ENCODE measurements around the gene DLD.
"Not testable (repeated sequence)": the region's sequence is repeated elsewhere in the genome, so short reads cannot be mapped to it uniquely, and the experiment has no call there.

Gene DLD

GRCh38 chr7:107917763-107918651, 27.0 kb downstream of the DLD start:
- no peak for DNase-seq

DNA sequence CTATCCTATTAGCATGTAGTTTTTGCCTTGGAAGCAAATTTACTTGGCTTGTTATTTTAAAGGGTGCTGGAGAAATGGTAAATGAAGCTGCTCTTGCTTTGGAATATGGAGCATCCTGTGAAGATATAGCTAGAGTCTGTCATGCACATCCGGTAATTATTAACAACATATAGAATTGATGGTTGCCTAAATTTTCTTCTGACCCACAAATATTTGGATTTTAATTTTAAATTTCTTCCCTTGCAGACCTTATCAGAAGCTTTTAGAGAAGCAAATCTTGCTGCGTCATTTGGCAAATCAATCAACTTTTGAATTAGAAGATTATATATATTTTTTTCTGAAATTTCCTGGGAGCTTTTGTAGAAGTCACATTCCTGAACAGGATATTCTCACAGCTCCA, 28.0 kb downstream of the DLD start:
- DNase-seq: no peak

DNA sequence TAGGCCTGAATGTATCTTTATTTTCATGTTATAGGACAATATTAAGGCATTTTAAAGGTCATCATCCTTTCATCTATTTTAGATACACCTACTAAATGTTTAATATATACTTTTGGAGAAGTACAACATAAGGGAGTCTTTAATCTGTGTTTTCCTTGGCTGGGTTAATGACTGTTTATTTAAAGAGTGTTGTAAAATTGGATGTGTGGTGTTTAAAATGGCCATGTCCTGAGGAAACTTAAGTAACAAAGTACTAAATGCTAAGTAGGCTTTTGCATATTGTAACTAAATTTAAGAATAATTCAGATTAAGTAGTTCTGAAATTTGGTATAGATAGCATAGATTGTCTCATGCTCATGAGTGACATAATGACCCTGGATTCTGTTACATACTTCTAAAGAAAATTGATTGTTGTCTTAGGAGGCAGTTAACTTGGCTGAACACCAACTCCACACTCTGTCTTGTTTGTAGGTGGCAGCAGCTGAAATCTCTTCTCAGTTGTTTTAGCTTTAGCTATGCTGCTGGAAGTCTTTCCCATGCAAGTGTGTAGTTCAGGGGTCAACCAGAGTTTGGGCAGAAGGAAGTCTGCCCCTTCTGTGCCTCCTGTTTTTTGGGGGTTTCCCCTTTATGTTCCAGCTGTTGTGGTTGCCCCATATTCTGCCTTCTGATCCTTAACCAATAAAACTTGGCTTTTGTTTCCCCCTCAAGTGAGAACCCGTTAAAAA, 29.2 kb downstream of the DLD start:
- no peak for DNase-seq

DNA sequence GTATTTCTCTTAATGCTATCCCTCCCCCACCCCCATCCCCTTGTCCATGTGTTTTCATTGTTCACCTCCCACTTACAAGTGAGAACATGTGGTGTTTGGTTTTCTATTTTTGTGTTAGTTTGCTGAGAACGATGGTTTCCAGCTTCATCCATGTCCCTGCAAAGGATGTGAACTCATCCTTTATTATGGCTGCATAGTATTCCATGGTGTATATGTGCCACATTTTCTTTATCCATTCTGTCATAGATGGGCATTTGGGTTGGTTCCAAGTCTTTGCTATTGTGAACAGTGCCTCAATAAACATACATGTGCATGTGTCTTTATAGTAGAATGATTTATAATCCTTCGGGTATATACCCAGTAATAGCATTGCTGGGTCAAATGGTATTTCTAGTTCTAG, 30.8 kb downstream of the DLD start:
- DNase-seq: not testable (repeated sequence)

GRCh38 chr7:107922886-107923285, 31.9 kb downstream of the DLD start:
- DNase-seq: no peak

DNA sequence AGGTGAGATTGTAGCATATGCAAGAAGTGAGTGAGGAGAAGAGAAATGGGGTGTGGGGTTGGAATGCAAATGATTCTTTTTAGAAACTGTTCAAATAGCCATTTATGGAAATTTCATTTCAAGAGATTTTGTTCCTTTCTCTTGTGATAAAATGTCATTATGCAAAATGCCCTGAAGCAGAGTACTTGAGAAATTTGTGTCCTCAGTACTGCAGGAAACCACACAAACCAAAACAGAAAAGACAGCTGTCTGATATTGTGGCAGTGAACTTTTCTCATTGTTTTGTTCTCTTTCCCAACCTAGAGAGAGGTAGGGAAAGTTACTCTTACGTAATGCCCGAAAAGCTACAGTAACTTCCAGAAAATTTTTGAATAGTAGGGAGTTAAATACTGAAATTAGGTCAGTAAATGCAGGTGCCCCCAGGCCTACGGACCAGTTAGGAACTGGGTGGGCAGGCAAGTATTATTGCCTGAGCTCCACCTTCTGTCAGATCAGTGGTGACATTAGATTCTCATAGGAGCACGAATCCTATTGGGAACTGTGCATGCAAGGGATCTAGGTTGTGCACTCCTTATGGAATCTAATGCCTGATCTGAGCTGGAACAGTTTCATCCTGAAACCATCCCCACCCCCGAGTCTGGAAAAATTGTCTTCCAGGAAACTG, 34.0 kb downstream of the DLD start:
- DNase-seq: no peak

DNA sequence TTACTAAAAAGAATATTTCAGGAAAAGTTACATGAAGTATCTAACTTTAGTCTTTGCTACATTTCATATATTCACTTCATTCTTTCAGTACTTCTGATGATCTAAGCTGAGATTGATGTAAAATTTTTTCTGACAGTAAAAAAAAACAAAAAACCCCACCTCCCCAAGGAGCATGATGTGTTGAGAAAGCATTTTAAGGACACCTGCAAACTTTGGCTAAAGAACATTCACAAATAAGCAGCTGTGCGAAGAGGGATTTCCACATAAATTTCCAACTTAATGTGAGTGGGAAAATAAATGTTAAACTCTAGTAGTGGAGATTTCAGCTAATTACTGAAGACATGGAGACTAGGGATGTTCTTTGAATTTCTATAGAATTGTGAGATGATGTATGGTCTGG, 35.5 kb downstream of the DLD start:
- no peak for DNase-seq

DNA sequence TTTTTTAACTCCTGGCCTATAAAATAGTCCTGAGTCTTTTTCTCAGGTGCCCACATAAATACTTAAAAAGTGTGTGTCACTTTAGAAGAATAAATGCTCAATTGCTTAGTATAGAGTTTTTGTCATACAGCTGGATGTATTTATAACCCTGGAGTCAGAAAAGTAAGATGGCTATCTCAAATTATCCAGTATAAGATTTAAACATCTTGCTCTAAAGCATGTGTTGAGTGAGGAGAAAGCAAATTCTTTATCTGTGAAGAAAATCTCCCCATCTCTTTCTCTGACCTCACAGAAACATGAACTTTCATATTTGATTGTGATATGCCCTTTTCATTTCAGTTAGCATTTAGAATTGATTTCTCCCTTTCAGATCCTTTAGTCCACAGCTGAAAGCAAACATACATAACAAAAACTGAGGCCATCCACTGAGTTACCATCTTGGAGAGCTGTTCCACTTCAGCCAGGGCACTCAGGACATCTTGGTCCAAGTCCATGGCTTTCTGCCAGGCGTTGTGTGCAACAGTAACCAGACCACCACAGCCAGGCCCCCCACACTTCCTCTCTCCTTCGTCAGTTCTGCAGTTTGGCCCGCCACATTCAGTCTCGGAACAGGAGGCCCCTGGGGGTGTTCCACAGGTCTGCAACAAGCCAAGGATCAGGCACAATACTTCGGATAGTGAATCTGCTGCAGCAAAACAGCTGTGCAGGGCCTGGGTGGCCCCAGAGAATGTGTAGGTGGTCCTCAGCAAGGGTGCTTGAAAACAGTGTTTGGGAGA, 40.9 kb downstream of the DLD start:
- no peak for DNase-seq

DNA sequence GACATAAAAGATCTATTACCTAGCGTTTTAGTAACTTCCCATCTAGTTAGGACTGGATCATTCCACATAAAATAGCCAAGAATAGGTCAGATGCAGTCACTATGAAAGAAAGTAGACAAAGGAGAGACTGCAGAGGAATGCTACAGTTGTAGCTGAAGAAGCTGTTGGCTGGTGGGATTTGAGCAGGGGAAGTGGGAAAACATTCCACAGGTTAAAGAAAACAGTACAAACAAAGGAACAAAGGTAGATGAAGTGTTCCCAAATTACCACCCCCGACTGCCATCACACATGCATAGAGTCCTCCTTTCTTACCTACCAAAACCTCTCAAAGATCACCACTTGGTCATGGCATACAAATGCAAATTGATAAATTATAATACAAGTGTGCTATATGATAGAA, 41.8 kb downstream of the DLD start:
- DNase-seq: no peak

DNA sequence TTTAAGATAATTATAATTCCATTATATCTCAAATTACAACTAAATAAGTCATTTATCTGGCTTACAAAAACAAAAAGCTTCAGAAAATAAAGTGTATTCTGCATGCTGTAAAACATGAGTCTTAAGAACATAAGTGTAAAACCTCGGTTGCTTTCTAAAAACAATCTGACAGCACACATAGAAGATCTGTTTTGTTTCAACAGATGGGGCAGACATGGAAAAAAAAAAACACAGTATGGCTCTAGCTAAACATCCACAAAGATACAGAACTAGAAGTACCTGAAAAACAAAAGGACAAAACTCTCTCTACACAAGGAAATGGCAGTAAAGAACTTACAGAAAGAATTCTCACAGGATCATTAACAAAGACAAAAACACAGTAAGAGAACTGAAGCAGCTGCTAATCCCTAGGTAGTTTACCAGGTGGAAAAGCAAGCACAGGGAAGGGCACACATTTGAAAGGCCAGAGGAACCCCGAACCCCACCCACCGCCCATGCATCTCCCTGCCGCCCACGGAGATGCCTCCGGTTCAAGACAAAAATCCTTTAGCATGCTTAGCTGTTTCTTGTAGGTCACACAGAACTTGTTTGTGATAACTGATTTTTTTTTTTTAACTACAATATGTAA, 42.5 kb downstream of the DLD start:
- DNase-seq: no peak

DNA sequence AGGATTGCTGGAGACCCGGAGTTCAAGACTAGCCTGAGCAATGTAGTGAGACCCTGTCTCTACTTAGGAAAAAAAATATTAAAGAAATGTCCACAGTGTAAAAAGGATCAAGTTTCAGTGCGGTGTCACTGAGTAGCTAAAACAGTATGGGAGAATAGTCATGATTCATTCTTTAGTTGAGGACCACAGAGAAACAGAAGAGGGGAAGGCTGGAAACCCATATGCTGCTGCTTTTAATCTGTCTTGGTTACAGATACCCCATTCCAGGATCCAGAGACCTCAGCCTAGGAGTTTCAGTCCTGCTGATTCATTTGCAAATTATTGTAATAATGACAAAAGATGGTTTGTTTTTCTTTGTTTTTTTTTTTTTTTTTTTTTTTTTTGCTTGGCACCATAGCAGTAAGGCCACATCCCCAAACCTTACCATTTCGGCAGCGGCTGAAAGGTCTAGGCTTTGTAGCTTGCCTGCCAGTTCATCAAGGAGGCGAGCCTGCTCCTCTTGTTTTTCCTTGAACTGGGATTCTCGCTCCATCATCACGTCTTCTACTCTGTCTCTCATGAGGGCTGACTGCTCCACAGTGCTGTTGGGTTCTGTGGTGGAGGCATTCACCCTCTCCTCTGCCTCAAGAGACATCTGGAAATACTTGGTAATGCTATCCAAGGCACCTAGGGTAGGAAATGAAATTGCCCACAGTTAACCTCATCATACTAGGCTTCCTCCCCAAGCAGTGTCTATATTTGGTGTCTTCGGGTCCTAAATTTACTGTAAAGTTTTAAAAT, 44.2 kb downstream of the DLD start:
- no peak for DNase-seq

- DNase-seq: no peak
These were observed 45.3 kb downstream of the DLD start for GRCh38 chr7:107936312-107936711.

- DNase-seq: no peak
These were observed 46.5 kb downstream of the DLD start for GRCh38 chr7:107937531-107937930.

- DNase-seq: no peak
These were observed 47.7 kb downstream of the DLD start for GRCh38 chr7:107938456-107939250.

GRCh38 chr7:107939573-107940489, 48.8 kb downstream of the DLD start:
- no peak for DNase-seq

DNA sequence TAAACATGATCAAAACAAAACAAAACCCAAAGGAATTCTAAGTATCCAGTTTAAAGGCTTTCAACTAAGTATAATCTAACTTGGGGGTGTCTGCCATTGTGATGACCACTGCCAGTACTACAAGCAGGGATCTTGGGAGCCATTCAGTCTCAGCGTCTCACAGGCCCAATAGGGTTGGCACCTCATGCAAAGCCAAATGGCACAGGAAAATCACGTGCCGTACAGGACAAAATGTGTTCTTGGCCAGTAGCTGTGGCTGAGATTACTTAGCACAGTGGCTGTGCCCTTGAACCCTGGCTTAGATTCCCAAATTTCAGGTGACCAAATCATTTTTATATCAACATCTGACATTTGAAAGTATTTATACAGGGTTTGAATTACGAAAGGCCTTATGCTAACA, 50.0 kb downstream of the DLD start:
- DNase-seq: no peak

DNA sequence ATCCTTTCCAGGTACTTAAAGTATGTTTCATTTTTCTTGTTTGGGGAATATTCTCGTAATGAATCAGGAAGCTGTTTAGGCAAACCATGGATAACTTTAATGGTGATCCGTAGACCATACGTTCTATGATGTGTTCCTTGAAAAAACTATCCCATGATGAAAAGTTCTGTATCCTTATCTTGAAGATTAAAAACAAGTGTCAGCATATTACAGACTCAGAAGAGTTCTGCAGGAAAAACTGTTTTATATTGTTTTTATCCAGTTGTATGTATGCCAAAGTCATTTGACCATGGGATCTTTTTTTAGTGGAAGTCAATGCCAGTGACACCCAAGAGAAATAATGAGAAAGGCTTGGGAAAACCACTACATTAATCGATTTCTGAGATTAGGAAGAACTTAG, 52.0 kb downstream of the DLD start:
- no peak for DNase-seq

DNA sequence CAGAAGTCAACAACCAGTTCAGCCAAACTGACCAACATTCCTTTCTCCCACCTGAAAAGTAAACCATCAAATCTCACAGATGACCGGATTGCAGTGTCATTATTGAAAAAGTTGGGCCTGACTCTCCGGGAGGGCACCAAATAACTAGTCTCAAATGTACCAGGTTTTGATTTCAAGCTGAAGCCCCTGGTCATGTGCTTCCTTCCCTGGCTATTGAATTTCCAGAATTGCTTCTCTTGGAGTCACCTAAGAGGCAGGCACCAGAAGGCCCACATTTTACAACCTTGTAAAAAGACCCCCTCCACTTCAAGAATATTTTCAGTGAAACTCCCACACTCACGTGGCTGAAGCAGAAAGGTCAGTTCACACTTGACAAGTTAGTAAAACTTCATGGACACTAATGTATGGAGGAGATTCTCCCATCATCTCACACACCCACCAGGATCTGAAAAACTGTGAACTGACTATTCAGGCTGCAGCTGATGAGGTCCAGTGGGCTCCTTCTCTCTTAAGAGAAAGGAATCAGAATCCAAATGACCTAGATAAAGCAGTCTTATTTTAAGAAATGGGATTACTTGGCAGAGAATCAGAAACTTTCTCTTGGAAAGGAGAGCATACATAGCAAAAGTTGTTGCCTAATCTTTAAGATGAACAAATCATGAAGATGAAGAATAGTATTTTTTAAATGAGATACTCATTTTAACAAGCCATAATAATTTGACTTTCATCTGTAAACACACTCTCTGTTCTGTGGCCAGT, 53.6 kb downstream of the DLD start:
- no peak for DNase-seq

DNA sequence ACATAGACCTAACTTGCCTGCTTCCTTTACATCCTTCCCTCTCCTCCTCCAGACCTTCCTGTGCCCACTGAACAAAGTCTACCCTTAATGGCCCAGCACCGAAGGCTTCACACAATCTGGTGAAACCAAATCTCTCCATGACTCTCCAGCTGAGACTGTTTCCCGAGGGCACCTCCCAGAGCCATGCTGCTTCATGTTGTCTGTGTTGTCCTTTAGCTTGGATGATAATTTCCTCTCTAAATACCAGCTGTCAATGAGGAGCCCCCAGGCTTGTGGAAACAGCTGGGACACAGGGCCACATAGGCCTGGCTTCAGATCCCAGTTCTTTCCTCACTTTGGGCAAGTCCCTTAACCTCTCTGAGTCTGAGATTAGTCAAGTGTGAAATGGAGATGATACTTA, 54.3 kb downstream of the DLD start:
- no peak for DNase-seq
